ENCODE results near the gene ZNF507.

Gene ZNF507

DNA sequence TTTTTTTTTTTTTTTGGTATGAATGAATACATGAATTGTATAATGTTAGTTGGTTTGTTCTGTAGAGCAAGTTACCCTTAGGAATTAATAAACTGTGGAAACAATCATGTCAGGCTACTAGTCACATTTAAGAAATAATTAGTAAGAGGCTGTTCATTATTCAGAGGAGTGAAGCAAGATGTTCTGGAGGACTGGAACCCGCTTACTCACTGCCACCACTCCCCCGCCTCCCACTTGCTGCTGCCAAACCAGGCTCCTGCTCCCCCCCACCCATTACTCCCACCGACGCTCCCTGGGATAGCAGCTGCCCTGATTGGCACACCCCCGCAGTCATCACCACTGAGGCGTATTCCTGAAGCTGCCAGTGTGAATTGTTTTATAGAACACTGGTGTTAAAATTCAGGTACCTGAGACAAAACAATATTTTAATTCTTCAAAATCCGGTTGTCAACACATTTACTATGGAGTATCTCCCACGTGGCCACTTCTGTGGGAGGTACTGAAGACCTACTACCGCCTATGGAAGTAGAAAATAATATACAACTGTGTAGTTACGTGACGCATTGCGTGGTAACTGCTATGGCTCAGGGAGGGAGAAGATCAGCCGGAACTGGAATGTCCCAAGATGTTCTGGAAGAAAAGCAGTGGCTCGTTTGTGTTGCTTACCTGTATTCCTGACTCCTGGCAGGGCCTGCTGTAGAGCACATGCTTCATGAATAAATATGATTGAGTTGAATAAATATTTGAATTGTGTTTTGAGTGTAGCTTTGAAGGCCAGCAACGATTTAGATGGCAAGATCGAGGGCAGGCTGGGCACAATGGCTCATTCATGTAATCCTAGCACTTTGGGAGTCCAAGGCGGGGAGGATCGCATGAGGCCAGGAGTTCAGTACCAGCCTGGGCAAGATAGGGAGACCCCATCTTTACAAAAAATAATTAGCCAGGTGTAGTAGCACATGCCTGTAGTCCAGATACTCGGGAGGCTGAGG, 61.9 kb downstream of the ZNF507 start:
- DNase-seq (ENCODE audit: extremely low spot score): no peak
- no peak for TF ChIP-seq LEF1 (IDR thresholded peaks at IDR 0.05; ENCODE audit: borderline replicate concordance)
- TF ChIP-seq TARDBP (IDR thresholded peaks at IDR 0.05): no peak
- TF ChIP-seq SP1 (IDR thresholded peaks at IDR 0.05): no peak
- TF ChIP-seq, protein P1, sequence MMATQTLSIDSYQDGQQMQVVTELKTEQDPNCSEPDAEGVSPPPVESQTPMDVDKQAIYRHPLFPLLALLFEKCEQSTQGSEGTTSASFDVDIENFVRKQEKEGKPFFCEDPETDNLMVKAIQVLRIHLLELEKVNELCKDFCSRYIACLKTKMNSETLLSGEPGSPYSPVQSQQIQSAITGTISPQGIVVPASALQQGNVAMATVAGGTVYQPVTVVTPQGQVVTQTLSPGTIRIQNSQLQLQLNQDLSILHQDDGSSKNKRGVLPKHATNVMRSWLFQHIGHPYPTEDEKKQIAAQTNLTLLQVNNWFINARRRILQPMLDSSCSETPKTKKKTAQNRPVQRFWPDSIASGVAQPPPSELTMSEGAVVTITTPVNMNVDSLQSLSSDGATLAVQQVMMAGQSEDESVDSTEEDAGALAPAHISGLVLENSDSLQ (IDR thresholded peaks at IDR 0.05): no peak
- no peak for TF ChIP-seq FOXA1 (IDR thresholded peaks at IDR 0.05)
- TF ChIP-seq HDGF (IDR thresholded peaks at IDR 0.05; ENCODE audit: borderline replicate concordance): no peak
- TF ChIP-seq SUZ12 (IDR thresholded peaks at IDR 0.05): no peak
- TF ChIP-seq CTBP1 (IDR thresholded peaks at IDR 0.05; ENCODE audit: borderline replicate concordance): no peak
- TF ChIP-seq ELF4 (IDR thresholded peaks at IDR 0.05): no peak
- TF ChIP-seq FOXK2 (IDR thresholded peaks at IDR 0.05): no peak
- no peak for TF ChIP-seq NFRKB (IDR thresholded peaks at IDR 0.05)
- TF ChIP-seq ARNT (IDR thresholded peaks at IDR 0.05): no peak
- TF ChIP-seq L3MBTL2 (conservative IDR thresholded peaks at IDR 0.05): no peak
- no peak for TF ChIP-seq ZNF384 (IDR thresholded peaks at IDR 0.05)
- no peak for TF ChIP-seq FOXM1 (IDR thresholded peaks at IDR 0.05; ENCODE audit: borderline replicate concordance)
- no peak for TF ChIP-seq BHLHE40 (IDR thresholded peaks at IDR 0.05; ENCODE audit: borderline replicate concordance)
- POLR2A ChIA-PET: no interaction called here
- CTCF ChIA-PET: no interaction called here

DNA sequence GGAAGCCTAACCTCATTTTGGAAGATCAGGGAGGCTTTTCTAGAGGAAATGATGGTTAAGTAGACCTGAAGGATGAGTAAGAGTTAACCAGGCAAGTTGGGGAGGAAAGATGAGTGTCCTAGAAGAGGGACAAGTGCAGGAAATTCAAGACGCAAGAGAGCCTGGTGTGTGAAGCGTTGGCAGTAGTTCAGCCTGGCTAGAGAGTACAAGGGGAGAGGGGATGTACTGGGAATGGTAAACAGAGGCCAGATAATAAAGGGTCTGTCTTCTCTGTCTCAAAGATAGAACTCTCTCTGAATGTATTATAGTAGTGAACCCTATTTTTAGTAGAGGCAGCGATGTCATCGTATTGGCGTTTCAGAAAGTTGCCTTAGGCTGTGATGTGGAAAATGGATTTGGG, 69.8 kb downstream of the ZNF507 start:
- POLR2A ChIA-PET: no interaction called here
- DNase-seq (ENCODE audit: extremely low spot score): no peak
- TF ChIP-seq LEF1 (IDR thresholded peaks at IDR 0.05; ENCODE audit: borderline replicate concordance): no peak
- no peak for TF ChIP-seq HDGF (IDR thresholded peaks at IDR 0.05; ENCODE audit: borderline replicate concordance)
- no peak for TF ChIP-seq CTBP1 (IDR thresholded peaks at IDR 0.05; ENCODE audit: borderline replicate concordance)
- TF ChIP-seq, protein P1 (IDR thresholded peaks at IDR 0.05): no peak
- no peak for TF ChIP-seq SP1 (IDR thresholded peaks at IDR 0.05)
- TF ChIP-seq NFRKB (IDR thresholded peaks at IDR 0.05): no peak
- TF ChIP-seq ARNT (IDR thresholded peaks at IDR 0.05): no peak
- TF ChIP-seq L3MBTL2 (conservative IDR thresholded peaks at IDR 0.05): no peak
- no peak for TF ChIP-seq ELF4 (IDR thresholded peaks at IDR 0.05)
- TF ChIP-seq FOXA1 (IDR thresholded peaks at IDR 0.05): no peak
- no peak for TF ChIP-seq ZNF384 (IDR thresholded peaks at IDR 0.05)
- TF ChIP-seq SUZ12 (IDR thresholded peaks at IDR 0.05): no peak
- TF ChIP-seq TARDBP (IDR thresholded peaks at IDR 0.05): no peak
- TF ChIP-seq FOXK2 (IDR thresholded peaks at IDR 0.05): no peak
- no peak for TF ChIP-seq FOXM1 (IDR thresholded peaks at IDR 0.05; ENCODE audit: borderline replicate concordance)
- TF ChIP-seq BHLHE40 (IDR thresholded peaks at IDR 0.05; ENCODE audit: borderline replicate concordance): no peak
- CTCF ChIA-PET: no interaction called here

DNA sequence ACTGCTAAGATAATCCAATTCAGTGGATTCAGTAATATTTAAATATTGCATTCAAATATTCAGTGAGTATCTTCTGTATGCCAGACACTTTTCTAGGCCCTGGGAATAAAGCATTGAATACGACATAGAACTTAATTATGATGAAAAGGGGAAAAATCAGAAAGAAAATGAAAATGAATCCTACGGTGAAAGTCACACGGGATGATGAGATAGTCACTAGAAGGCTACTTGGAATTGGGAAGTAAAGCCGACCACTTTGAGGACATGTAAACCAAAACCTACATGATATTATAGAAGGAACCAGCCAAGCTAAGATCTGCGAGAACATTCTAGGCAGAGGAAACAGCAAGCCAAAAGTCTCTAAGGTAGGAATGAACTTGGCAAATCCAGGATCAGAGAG, 70.3 kb downstream of the ZNF507 start:
- TF ChIP-seq ELF4 (IDR thresholded peaks at IDR 0.05): no peak
- POLR2A ChIA-PET: interaction anchor here (1.5 kb wide), 1 partner anchor 10 kb away, joined by 7 read pairs; the partner anchor contains the start of gene DPY19L3
- CTCF ChIA-PET: no interaction called here
- DNase-seq (ENCODE audit: extremely low spot score): no peak

DNA sequence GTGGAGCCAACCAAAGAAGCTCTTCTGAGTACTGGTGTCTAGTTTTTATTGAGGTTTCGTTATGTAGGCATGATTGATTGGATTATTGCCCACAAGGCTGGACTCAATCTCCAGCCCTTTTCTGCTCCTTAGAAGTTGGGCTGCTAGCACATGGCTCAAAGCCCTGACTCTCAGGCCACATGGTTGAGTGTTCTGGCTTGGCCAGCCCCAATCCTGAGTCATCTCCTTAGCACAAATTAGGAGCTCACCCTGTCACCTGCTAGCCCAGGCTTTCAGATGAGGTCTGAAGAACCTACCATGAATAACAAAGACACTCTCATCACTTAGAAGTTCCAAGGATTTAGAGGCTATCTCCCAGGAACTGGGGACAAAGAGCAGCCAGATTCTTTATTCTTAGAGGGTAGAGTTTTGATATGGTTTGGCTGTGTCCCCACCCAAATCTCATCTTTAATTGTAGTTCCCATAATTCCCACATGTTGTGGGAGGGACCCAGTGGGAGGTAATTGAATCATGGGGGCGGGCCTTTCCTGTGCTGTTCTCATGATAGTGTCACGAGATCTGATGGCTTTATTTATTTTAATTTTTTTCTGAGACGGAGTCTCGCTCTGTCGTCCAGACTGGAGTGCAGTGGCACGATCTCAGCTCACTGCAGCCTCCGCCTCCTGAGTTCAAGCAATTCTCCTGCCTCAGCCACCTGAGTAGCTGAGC, 71.5 kb downstream of the ZNF507 start:
- CTCF ChIA-PET: no interaction called here
- DNase-seq (ENCODE audit: extremely low spot score): no peak
- TF ChIP-seq BHLHE40 (IDR thresholded peaks at IDR 0.05; ENCODE audit: borderline replicate concordance) (no peak), FOXK2 (IDR thresholded peaks at IDR 0.05) (no peak), SP1 (IDR thresholded peaks at IDR 0.05) (no peak), TARDBP (IDR thresholded peaks at IDR 0.05) (no peak), SUZ12 (IDR thresholded peaks at IDR 0.05) (no peak), HDGF (IDR thresholded peaks at IDR 0.05; ENCODE audit: borderline replicate concordance) (no peak), CTBP1 (IDR thresholded peaks at IDR 0.05; ENCODE audit: borderline replicate concordance) (no peak), FOXM1 (IDR thresholded peaks at IDR 0.05; ENCODE audit: borderline replicate concordance) (no peak), FOXA1 (IDR thresholded peaks at IDR 0.05) (no peak), L3MBTL2 (conservative IDR thresholded peaks at IDR 0.05) (no peak), LEF1 (IDR thresholded peaks at IDR 0.05; ENCODE audit: borderline replicate concordance) (no peak), NFRKB (IDR thresholded peaks at IDR 0.05) (no peak), ZNF384 (IDR thresholded peaks at IDR 0.05) (no peak), ELF4 (IDR thresholded peaks at IDR 0.05) (no peak)
- POLR2A ChIA-PET: interaction anchor here (1.5 to 1.8 kb wide), 2 partner anchors 11 to 12 kb away, joined by 7 to 13 read pairs; partner anchors contain the start of gene DPY19L3

DNA sequence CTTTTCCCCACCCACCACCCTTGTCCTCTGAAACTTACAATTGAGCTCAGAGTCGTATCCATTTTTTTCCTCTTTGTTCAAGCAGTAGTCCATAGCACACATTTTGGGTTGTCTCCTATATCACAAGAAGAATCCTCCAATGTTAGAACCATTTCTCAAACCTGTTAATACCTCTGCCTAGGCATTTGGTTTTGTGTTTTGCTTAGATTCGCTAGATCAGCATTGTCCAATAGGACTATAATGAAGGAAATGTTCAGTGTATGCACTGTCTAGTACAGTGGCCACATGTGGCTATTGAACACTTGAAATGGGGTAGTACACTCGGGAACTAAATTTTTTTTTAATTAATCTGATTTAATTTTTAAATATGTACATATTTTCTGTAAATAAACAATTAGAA, 72.7 kb downstream of the ZNF507 start:
- TF ChIP-seq L3MBTL2 (conservative IDR thresholded peaks at IDR 0.05): no peak
- TF ChIP-seq NFRKB (IDR thresholded peaks at IDR 0.05): no peak
- TF ChIP-seq, protein P1 (IDR thresholded peaks at IDR 0.05): no peak
- ChIA-PET POLR2A (interaction anchor here (1.8 kb wide), 1 partner anchor 13 kb away, joined by 13 read pairs; the partner anchor contains the start of gene DPY19L3), CTCF (no interaction called here)
- no peak for DNase-seq (ENCODE audit: extremely low spot score)

All from HEK293T (cell line).